H9 (cell line): ENCODE results near the gene COMMD10. TPM values are rescaled to one million over a fixed set of nuclear protein-coding genes. Genes with fewer than 3 reads are reported as not detected.

Experiments used
- DNase-seq: peaks from one replicate; pipeline ENCODE4 v3.0.0-alpha.2; 2017
- H2AFZ ChIP-seq: one replicate; pipeline ENCODE4 v1.6.1; 2013; ENCODE audit warnings: mild to moderate bottlenecking, low read length, control low read depth, moderate library complexity
- H2AK5ac ChIP-seq: 2 replicates; pipeline ENCODE4 v1.6.1; 2013; ENCODE audit warnings: low read length, control low read depth, mixed read lengths; ENCODE audit not compliant: insufficient read length
- H2BK120ac ChIP-seq: one replicate; pipeline ENCODE4 v1.6.1; 2013; ENCODE audit warnings: low read depth, mild to moderate bottlenecking, low read length, control low read depth, inconsistent platforms; ENCODE audit not compliant: poor library complexity, severe bottlenecking
- H2BK12ac ChIP-seq: 2 replicates; pipeline ENCODE4 v1.6.1; 2013; ENCODE audit warnings: low read length, control low read depth, mixed read lengths, low read depth; ENCODE audit not compliant: insufficient read length
- H2BK15ac ChIP-seq: 2 replicates; pipeline ENCODE4 v1.6.1; 2013; ENCODE audit warnings: low read depth, low read length, control low read depth
- H2BK20ac ChIP-seq: one replicate; pipeline ENCODE4 v1.6.1; 2013; ENCODE audit warnings: low read depth, mild to moderate bottlenecking, low read length, control low read depth, inconsistent platforms; ENCODE audit not compliant: poor library complexity, severe bottlenecking
- H2BK5ac ChIP-seq: 2 replicates; pipeline ENCODE4 v1.6.1; 2013; ENCODE audit warnings: low read length, control low read depth, mixed read lengths; ENCODE audit not compliant: insufficient read length
- H3K14ac ChIP-seq: 2 replicates; pipeline ENCODE4 v1.6.1; 2013; ENCODE audit warnings: low read length, control low read depth; ENCODE audit not compliant: insufficient read depth
- H3K18ac ChIP-seq: 2 replicates; pipeline ENCODE4 v1.6.1; 2013; ENCODE audit warnings: low read depth, mild to moderate bottlenecking, mixed read lengths, low read length, control low read depth; ENCODE audit not compliant: insufficient read length
- H3K23ac ChIP-seq: 2 replicates; pipeline ENCODE4 v1.6.1; 2013; ENCODE audit warnings: low read length, control low read depth, mixed read lengths, low read depth; ENCODE audit not compliant: insufficient read length
- H3K23me2 ChIP-seq: 2 replicates; pipeline ENCODE4 v1.6.1; 2013; ENCODE audit warnings: low read depth, mild to moderate bottlenecking, mixed read lengths, low read length, control low read depth; ENCODE audit not compliant: insufficient read length, poor library complexity, severe bottlenecking
- H3K27ac ChIP-seq: 2 replicates; pipeline ENCODE4 v1.5.1; 2013; ENCODE audit warnings: low read length, control low read depth, mixed read lengths, low read depth; ENCODE audit not compliant: insufficient read length
- H3K27me3 ChIP-seq: 2 replicates; pipeline ENCODE4 v1.6.1; 2013; ENCODE audit warnings: low read length, control low read depth, inconsistent platforms; ENCODE audit not compliant: insufficient read depth
- H3K4ac ChIP-seq: 2 replicates; pipeline ENCODE4 v1.6.1; 2013; ENCODE audit warnings: low read depth, mild to moderate bottlenecking, control low read depth, inconsistent platforms, low read length, moderate library complexity
- H3K4me1 ChIP-seq: 2 replicates; pipeline ENCODE4 v1.6.1; 2013; ENCODE audit warnings: low read length, control low read depth, inconsistent platforms; ENCODE audit not compliant: insufficient read depth
- H3K4me2 ChIP-seq: 2 replicates; pipeline ENCODE4 v1.6.1; 2013; ENCODE audit warnings: low read length, control low read depth, mixed read lengths; ENCODE audit not compliant: insufficient read length, insufficient read depth
- H3K56ac ChIP-seq: 2 replicates; pipeline ENCODE4 v1.6.1; 2013; ENCODE audit warnings: low read depth, mild to moderate bottlenecking, mixed read lengths, low read length, control low read depth; ENCODE audit not compliant: insufficient read length
- H3K79me1 ChIP-seq: 2 replicates; pipeline ENCODE4 v1.6.1; 2013; ENCODE audit warnings: low read depth, mild to moderate bottlenecking, moderate library complexity, low read length, control low read depth, inconsistent platforms; ENCODE audit not compliant: insufficient read depth, poor library complexity, severe bottlenecking
- H3K79me2 ChIP-seq: 2 replicates; pipeline ENCODE4 v1.6.1; 2013; ENCODE audit warnings: low read length, control low read depth, inconsistent platforms; ENCODE audit not compliant: insufficient read depth
- H3K9ac ChIP-seq: 2 replicates; pipeline ENCODE4 v1.6.1; 2013; ENCODE audit warnings: low read length, control low read depth, mixed read lengths; ENCODE audit not compliant: insufficient read length; ENCODE audit errors: extremely low read depth
- H3K9me3 ChIP-seq: one replicate; pipeline ENCODE4 v1.6.1; 2013; ENCODE audit warnings: low read depth, low read length, inconsistent platforms; ENCODE audit not compliant: control insufficient read depth
- H3T11ph ChIP-seq: one replicate; pipeline ENCODE4 v1.6.1; 2013; ENCODE audit warnings: mild to moderate bottlenecking, low read length, control low read depth, inconsistent platforms
- H4K20me1 ChIP-seq: one replicate; pipeline ENCODE4 v1.6.1; 2013; ENCODE audit not compliant: control insufficient read depth, insufficient read length, insufficient read depth
- H4K5ac ChIP-seq: 2 replicates; pipeline ENCODE4 v1.6.1; 2013; ENCODE audit warnings: low read depth, mild to moderate bottlenecking, mixed read lengths, low read length, control low read depth; ENCODE audit not compliant: insufficient read length
- H4K8ac ChIP-seq: replicated peaks from 2 replicates; pipeline ENCODE4 v1.6.1; 2013; ENCODE audit warnings: low read length, control low read depth, mixed read lengths, low read depth; ENCODE audit not compliant: insufficient read length
- H4K91ac ChIP-seq: 2 replicates; pipeline ENCODE4 v1.6.1; 2013; ENCODE audit warnings: low read depth, mild to moderate bottlenecking, moderate library complexity, mixed read lengths, low read length, control low read depth; ENCODE audit not compliant: insufficient read length
- H3K27ac Mint-ChIP-seq, 3 experiments: 2 replicates in 2 of 3; 3 replicates in 1 of 3; pipeline ENCODE4 v1.8.0; 2020 to 2021; ENCODE audit warnings: mixed read lengths in 3 of 3, mild to moderate bottlenecking in 1 of 3, moderate library complexity in 1 of 3
- H3K27me3 Mint-ChIP-seq: 2 replicates; pipeline ENCODE4 v1.8.0; 2021; ENCODE audit warnings: low read depth, mild to moderate bottlenecking, moderate library complexity, mixed read lengths
- H3K36me3 Mint-ChIP-seq, 3 experiments: 2 replicates in 2 of 3; 3 replicates in 1 of 3; pipeline ENCODE4 v1.8.0; 2020 to 2021; ENCODE audit warnings: low read depth in 3 of 3, mixed read lengths in 3 of 3; ENCODE audit not compliant: insufficient read depth in 1 of 3
- H3K4me1 Mint-ChIP-seq, 2 experiments: 2 replicates each; pipeline ENCODE4 v1.8.0; 2020; ENCODE audit warnings: mixed read lengths in 2 of 2
- H3K4me3 Mint-ChIP-seq, 2 experiments: 2 replicates in 1 of 2; 3 replicates in 1 of 2; pipeline ENCODE4 v1.8.0; 2020 to 2021; ENCODE audit warnings: mild to moderate bottlenecking in 2 of 2, mixed read lengths in 2 of 2, moderate library complexity in 1 of 2
- H3K9me3 Mint-ChIP-seq, 2 experiments: 2 replicates in 1 of 2; 3 replicates in 1 of 2; pipeline ENCODE4 v1.8.0; 2020; ENCODE audit warnings: mild to moderate bottlenecking in 2 of 2, mixed read lengths in 2 of 2, moderate library complexity in 1 of 2
- CTCF ChIP-seq: fragments of 200-600 bp; sonication (generic); conservative IDR thresholded peaks from 3 replicates; pipeline ENCODE4 v1.8.0; 2021; ENCODE audit warnings: antibody characterized with exemption, mild to moderate bottlenecking
- total RNA-seq: library from RNA; stranded (reverse); gene quantifications from 2 replicates; pipeline ENCODE4 v1.2.1, GENCODE V29; 2021

COMMD10 gene
- total RNA-seq, 1 experiment from 2014 or later, result 33.9 TPM

GRCh38 chr5:116320486-116320885 is 235.7 kb downstream of the COMMD10 start:
- no peak for TF ChIP-seq CTCF
- Histone ChIP-seq H3K18ac (no peak overlapping the region), H3K4ac (no peak overlapping the region), H4K91ac (no peak overlapping the region), H3K4me1 (no peaks in the 10 kb centered on the region), H2BK5ac (no peak overlapping the region), H3K14ac (no peak overlapping the region), H3K23me2 (no peaks in the 10 kb centered on the region), H3K27me3 (no peaks in the 10 kb centered on the region), H2BK20ac (no peak overlapping the region), H2BK12ac (no peak overlapping the region), H3K56ac (no peak overlapping the region), H2AK5ac (no peak overlapping the region), H2BK15ac (no peak overlapping the region), H4K8ac (no peak overlapping the region), H4K5ac (no peak overlapping the region), H3K9me3 (no peaks in the 10 kb centered on the region), H3K79me1 (no peaks in the 10 kb centered on the region), H3K9ac (no peak overlapping the region), H4K20me1 (no peaks in the 10 kb centered on the region), H2BK120ac (no peak overlapping the region), H3K79me2 (no peaks in the 10 kb centered on the region), H3T11ph (no peak overlapping the region), H3K23ac (no peak overlapping the region), H3K4me2 (no peak overlapping the region), H3K27ac (no peak overlapping the region), H2AFZ (no peak overlapping the region)
- H3K4me1 Mint-ChIP-seq, result no peaks in the 10 kb centered on the region; a peak in 1 of 4 replicates
- no peaks in the 10 kb centered on the region for H3K27me3 Mint-ChIP-seq
- H3K27ac Mint-ChIP-seq, result no peak overlapping the region
- peaks cover 0 to 4% of the 10 kb centered on the region in 2 experiments; a peak in 2 of 5 replicates for H3K9me3 Mint-ChIP-seq
- H3K36me3 Mint-ChIP-seq, result peaks cover 0 to 21% (median 9%) of the 10 kb centered on the region in 3 experiments; a peak in 6 of 7 replicates
- no peak for DNase-seq
- H3K4me3 Mint-ChIP-seq, result no peak overlapping the region
